Esophagus mucosa (tissue), 1 donor: ENCODE measurements around the gene GP1BA. TPM values are rescaled to one million over a fixed set of nuclear protein-coding genes. Genes with fewer than 3 reads are reported as not detected.
A peak's percentile ranks its signal among the peaks of the same experiment; 100 is the strongest.

Experiments
- ATAC-seq: fragments of 200-7000 bp; cut with Tn5 transposase; one replicate; pipeline ENCODE4 v1.9.1; 2020
- total RNA-seq: library from RNA; stranded (reverse); gene quantifications from one replicate; pipeline ENCODE4 v1.2.4, GENCODE V29; 2023
- donor health status: DM: yes; HTN: yes; CAD: no.

The GP1BA gene
- total RNA-seq, 1 donor from 2014 or later: not detected

DNA sequence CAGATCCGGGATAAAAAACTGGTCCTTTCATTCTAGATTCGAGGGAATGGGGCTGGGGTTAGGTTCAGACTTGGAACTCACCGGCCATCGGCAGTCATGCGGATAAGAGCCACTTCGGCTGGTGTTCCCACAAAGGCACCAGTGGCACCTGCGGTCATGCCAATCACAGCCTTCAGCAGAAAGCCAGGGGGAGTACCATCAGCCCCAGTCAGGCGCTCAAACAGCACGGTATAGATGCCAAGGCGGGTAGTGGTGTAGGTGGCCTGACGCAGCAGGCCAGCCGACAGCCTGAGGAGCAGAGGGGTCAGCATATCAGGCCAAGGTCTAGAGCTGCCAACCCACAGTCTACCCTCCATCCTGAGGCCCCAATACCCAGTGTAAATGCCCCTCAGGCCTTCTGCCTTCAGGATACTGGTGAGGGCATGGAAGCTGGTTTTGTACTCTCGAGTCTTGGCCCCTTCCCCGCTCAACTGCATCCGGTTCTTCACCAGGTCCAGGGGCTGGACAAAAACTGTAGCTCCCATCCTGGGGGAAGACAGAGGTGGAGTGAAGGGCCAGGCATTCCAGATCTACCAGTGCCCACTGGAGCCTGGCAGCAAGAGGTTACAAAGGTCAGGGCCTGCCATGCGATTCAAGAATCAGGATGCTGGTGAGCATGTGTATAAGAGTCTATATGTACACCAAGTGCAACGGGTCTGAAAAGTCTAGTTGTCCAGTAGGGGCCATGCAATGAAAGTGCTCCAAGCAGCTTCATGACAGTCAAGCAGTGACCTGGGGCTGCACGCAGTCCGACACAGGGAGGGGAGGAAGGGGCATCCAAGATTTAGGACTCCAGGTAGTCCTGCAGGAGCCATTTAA lies 6.8 kb downstream of the GP1BA start:
- ATAC-seq: no peak

- no peak for ATAC-seq
Measured at GRCh38 chr17:4939546-4939795, 7.4 kb downstream of the GP1BA start.

DNA sequence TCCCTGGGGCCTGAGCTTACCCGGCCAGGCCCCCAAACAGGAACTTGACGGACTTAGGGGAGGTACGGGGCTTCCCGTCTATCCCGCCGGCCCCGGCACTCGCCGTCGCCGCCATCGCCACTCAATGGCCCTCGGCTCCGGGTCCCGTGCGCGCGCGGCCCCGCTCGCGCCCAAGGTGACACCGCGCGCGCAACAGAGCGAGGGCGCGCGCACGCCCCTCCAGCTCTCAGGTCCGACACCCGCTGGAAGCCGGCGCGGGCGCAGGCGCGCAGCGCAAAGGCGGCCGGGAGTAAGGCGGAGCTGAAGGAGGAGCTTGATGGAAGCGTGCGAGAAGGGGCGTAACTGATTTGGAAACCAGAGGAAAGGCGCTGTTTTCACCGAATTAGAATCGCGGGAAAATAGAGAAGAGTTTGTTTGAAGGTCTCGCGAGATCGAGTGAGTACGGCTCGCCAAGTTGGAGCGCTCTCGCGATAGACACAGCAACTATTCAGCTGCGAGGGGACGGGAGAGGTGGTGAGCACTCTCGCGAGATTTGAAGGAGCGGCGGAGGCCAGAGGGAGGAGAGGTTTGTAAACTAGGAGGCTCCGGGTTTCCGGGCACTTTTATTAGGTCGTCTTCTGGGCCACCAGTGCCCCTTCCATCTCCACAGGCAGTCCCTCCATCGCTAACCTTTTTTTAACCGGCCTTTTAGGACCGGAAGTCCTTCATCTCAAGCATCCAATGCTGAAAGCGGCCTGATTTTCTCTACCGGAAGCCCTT lies 7.9 kb downstream of the GP1BA start, which contains the start of the genes RNF167 and SLC25A11:
RNF167 (plus strand) TSS at position 473 of the 759 bp plus-strand sequence. CDS start 642 bp downstream, outside the sequence.
SLC25A11 (minus strand) TSS at position 251 of the 759 bp plus-strand sequence; CDS start at position 115, 136 bp downstream.
- peak; percentile 89 for ATAC-seq

DNA sequence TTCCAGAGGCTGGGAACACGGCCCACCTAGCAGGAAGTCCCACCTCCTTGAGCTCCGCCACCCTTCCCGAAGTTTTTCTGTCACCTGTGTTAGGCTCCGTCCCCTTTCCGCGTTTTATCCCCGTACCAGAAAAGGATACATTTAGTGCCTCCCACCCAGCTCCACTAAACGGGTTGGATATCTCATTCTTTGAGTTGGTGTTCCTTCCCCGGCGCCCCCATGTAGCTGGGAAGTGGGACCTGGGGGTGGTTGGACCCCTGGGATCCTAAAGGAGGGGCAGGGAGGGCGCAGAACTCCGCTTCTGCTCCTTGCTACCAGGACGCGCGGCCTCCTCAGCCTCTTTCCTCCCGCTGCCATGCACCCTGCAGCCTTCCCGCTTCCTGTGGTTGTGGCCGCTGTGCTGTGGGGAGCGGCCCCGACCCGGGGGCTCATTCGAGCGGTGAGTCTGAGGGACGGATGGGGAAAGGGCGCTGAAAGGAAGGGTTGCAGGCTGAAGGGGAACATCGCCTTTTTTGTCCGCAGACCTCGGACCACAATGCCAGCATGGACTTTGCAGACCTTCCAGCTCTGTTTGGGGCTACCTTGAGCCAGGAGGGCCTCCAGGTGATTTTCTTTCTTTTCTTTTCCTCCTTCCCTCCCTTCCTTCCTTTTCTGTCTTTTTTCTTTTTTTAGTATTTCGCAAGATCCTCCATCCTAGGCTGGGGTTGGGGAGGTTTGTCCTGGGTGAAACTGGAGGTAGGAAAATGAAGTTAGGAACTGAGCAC lies 8.7 kb downstream of the GP1BA start:
- peak; percentile 32 for ATAC-seq

DNA sequence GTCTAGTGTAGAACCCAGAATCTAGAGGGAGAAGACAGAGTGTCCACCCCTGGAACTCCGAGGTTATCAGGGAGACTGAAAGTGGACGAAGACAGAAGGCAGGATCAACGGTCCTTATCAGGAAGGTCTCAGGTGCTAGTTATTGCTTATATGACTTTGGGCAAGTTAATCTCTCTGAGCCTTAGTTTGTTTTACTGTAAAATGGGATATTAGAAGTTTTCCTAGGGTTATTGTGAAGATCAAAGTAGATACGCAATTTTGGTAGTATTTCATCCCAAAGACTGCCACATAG lies 9.2 kb downstream of the GP1BA start:
- ATAC-seq: no peak

DNA sequence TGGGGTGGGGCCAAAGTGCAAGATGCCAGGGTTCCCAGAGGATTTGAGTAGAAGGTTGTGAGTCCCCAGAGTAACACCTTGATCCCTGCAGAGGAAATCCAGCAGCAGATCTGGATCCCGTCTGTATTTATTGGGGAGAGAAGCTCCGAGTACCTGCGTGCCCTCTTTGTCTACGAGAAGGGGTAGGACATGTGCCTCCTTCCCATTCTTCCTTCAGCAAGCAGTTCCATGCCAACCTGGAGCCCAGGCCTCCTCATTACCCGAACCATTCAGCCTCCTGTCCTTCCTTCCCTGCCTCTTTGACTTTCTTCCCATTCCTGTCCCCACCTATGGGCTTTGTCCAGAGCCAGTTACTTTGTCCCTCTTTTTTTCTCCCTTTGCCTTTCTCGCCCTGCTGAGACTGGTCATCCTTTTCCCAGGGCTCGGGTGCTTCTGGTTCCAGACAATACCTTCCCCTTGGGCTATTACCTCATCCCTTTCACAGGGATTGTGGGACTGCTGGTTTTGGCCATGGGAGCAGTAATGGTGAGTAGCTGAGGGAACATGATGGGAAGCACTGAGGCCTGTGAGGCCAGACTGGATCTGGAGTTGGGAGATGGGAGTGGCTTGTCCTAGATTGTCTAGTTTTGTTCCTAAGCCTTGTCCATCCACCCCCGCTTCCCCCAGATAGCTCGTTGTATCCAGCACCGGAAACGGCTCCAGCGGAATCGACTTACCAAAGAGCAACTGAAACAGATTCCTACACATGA lies 10.9 kb downstream of the GP1BA start:
- no peak for ATAC-seq

GRCh38 chr17:4944163-4944553 lies 12.1 kb downstream of the GP1BA start:
- ATAC-seq: no peak

DNA sequence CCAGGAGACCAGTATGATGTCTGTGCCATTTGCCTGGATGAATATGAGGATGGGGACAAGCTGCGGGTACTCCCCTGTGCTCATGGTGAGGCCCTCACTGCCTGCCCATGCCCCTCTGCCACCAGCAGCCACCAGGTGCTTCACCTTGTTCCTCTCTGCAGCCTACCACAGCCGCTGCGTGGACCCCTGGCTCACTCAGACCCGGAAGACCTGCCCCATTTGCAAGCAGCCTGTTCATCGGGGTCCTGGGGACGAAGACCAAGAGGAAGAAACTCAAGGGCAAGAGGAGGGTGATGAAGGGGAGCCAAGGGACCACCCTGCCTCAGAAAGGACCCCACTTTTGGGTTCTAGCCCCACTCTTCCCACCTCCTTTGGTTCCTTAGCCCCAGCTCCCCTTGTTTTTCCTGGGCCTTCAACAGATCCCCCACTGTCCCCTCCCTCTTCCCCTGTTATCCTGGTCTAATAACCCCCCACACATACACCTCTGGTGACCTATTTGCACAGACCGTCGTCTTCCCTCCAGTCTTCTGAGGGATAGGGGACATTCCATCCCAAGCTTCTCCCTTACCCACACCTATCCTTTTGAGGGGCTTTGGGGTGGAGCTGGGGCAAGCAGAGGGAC lies 12.6 kb downstream of the GP1BA start:
- ATAC-seq: no peak

DNA sequence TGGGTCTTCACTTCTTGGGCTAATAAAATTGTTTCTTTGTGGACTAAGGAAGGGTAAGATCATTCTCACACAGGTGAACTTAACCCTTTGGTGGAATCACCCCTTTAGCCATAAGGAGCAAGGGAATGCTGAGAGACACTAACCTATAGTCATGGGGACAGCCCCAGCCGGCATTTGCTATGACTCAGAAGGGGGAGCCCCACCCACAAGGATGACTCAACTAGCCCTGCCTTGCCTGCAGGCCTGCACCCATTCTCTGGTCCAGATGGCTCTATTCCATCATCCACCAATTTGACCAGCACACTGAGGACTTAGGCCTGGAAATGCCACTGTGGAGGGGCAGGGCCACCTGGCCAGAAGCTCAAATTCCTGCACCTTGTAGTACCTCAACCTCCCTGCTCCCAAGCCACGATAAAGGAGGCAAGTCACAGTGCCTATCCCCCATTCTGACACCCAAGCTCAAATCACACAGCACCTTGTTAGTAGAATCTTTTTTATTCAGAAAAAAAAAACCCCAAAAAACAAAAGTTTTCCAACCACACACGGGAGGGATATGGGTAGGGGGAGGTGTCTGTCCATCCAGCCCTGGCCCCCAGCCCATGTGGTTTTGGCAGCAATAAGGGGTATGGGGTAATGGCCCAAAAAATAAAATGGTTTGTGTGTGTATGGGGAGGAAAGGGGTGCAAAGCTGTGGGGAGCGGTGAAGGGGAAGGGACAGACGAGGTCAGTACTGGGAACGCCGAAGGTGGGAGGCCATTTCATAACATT lies 13.3 kb downstream of the GP1BA start:
- ATAC-seq: peak; percentile 62

DNA sequence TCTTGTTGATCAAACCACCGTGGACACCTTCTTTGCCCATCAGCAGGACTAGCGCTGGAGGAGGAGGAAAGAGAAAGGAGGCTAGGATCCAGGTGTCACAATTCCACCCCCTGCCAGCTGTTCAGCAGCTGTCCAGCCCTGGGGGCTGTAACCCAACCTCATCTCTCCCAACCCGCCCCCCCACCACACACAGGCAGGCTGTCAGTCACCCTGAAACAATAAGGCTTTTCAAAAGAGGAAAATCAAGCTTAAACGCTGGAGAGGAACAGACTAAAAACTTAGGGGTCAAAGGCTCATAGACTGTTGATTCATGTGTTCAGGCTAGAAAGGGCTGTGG lies 13.8 kb downstream of the GP1BA start:
- ATAC-seq: no peak

DNA sequence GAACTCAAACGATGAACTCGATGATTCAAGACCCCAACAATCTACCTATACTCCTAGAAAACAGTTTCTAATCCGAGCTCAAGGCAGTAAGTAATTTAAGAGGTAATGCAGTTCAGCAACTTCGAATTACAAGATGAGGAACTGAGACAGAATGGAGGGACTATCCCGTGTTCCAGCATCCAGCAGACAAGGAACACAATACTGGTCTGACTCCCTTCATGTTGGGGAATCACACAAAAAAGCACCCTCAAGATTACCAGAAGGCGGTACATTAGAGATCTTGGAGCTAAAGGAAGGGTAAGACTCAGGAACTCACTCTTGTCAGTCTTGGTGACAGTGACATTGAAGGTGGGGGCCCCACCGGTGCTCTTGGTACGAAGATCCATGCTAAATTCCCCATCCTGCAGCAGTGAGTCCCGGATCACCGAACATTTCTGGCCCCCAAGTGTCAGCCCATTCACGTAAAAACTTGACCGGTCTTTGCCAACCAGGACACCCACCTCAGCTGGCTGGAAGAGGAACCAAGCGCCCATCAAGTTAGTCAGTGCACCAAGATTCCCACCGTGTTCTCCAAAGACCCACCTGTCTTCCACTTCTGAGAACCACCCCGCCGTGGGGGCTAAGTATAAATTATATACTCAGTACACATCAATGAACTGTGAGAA lies 14.4 kb downstream of the GP1BA start:
- no peak for ATAC-seq

- no peak for ATAC-seq
Measured at GRCh38 chr17:4947010-4947410, 14.9 kb downstream of the GP1BA start.

DNA sequence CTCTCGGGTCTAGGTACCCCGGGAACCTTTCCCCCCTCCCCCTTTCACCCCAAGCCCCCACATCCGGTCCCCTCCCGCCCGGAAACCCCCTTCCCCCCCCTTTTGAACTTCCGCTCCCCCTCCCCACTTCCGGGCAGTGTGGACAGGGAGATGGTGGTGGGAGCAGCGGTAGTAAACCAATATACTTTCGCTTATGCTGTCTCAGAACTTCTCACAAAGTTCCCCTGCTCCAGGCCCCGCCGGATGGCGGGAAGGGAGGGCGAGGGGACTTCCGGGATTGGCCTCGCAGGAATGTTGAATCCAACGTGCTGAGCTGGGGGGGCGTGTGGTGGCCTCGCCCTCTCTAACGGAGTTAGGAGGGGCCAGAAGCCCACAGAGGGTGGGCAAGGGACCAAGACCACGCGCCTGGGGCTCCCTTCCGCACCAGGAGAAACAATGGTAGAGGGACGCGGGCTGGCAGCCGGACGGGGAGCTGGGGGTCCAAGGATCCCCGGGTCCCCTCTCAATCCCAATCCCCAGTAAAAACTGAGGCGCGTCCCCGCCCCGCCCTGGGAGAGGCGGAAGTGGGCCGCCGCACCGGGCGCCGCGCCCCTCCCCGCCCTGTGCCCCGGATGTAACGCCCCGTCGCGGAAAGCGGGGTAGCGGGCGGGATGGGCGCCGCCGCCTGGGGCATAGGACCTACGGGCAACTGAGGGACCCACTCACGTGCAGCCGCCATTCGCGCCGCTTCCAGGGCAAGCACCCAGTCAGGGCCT lies 15.5 kb downstream of the GP1BA start:
- ATAC-seq: peak; percentile 46

GRCh38 chr17:4948166-4948930 lies 16.3 kb downstream of the GP1BA start, which contains the start of gene PFN1:
PFN1 (minus strand) TSS chr17:4948530; CDS start chr17:4948394, 136 bp downstream.
- peak; percentile 71 for ATAC-seq

DNA sequence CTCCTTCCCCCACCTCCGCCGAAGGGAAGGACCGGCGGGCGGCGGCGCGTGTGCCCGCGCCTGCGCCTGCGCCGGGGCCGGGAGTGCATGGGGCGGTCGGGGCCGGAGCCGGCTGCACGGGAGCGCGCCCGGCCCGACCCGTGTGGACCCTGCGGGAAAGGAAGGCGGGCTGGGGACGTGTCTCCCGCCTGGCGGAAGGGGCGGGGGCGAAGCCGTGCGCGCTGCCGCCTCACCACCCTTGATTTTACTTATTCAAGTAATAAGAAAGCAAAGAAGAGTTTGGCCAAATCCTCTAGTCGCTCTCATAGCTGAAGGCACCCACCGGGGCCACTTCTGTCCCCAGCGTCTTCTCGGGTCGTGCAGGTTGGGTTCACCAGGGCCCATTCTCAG lies 16.8 kb downstream of the GP1BA start:
- peak; percentile 62 for ATAC-seq

- ATAC-seq: peak; percentile 34
Measured at GRCh38 chr17:4949321-4950074, 17.4 kb downstream of the GP1BA start.

DNA sequence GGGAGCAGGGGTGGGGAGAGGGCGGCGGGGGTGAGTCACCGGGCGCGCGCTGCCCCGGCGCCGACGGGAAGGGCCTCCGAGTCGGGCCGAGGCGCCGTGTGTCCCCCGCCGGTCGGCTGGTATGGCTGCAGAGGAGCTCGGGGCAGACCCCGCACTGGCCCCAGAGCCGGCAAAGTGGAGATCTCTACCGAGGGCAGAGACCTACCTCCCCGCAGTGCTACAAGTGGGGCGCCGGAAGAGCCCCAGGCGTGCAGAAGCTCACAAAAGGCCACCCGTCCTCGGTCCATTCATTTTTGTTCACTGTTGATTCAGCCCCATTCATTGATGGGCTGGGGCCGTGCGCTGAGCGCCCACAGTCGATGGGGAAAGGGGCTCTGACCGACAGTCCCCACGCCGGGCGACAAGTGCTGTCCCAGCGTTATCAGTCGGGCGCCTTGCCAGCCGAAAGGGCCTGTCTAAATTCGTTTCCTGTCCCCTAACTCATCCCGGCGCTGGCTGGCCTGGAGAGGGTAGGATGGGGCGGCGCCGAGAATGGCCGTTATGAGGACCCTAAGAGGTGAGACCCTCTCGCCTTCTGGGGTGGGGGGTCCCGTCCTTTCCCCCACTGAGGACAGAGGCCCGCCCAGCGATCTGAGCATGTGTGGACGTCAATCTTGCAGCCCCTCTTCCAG lies 18.1 kb downstream of the GP1BA start:
- peak; percentile 20 for ATAC-seq

DNA sequence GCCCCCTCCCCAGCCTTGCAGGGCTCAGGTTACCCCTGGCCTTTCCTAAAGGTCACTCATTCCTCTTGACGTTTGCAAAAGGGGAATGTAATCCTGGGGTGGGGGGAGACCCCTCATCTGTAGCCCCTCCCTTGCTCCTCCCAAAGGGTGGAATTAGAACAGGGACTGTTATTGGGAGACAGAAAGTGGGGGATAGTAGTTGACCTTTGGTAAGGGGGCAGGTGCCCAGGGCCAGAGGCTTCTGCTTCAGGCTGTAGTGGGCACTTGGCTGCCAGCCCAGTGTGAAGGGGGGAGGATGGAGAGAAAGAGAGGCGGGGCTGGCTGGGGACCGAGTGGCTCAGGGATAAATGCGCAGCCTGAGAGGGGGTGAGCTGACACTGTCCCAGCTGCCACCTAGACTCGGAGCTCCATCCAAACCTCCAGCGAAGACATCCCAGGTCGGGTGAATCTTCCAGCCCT lies 18.7 kb downstream of the GP1BA start, which contains the start of gene ENO3:
ENO3 (plus strand) TSS at position 374 of the 459 bp plus-strand sequence. CDS start 711 bp downstream, outside the sequence.
- ATAC-seq: no peak
